ENCODE measurements around the gene HPSE2.

GRCh38 chr10:98644466-98644865 lies 591.2 kb downstream of the HPSE2 start:
- TF ChIP-seq YY1 (IDR thresholded peaks at IDR 0.05; ENCODE audit: low read depth) (no peak), GABPA (IDR thresholded peaks at IDR 0.05; ENCODE audit: low read depth) (no peak), POLR2AphosphoS5 (IDR thresholded peaks at IDR 0.05; ENCODE audit: low read depth, low read length) (no peak), CTCF (IDR thresholded peaks at IDR 0.05) (no peak), MAX (IDR thresholded peaks at IDR 0.05; ENCODE audit: low read depth) (no peak), USF2 (IDR thresholded peaks at IDR 0.05; ENCODE audit: borderline replicate concordance, low read depth, low read length) (no peak), ZBTB33 (IDR thresholded peaks at IDR 0.05; ENCODE audit: borderline replicate concordance, low read depth) (no peak), CHD2 (IDR thresholded peaks at IDR 0.05; ENCODE audit: low read length, partially characterized antibody) (no peak), RCOR1 (IDR thresholded peaks at IDR 0.05; ENCODE audit: low read length) (no peak)

Measured in SK-N-SH (cell line).